ENCODE measurements around the gene TSPAN11. TPM values are rescaled to one million over a fixed set of nuclear protein-coding genes. Genes with fewer than 3 reads are reported as not detected.

Gene TSPAN11
- total and polyA plus RNA-seq, 2 of the 8 experiments (the other 6 are each of a cell fraction or from before 2014, with no cell fraction given), result 3.9 to 8.2 TPM

GRCh38 chr12:31019976-31020375, 93.4 kb downstream of the TSPAN11 start:
- H4K20me1 ChIP-seq (replicated peaks in 1 of 2; ENCODE audit: control insufficient read depth in 1 of 2, insufficient read depth in 2 of 2, low read length in 2 of 2), result peaks cover 0 to 2% of the 10 kb centered on the region in 2 experiments
- no peak overlapping the region for H2AFZ ChIP-seq (ENCODE audit: low read length)
- TF ChIP-seq SP1 (IDR thresholded peaks at IDR 0.05; ENCODE audit: low read depth, low read length) (no peak), CEBPB (IDR thresholded peaks at IDR 0.05; ENCODE audit: low read depth, low read length) (no peak), RFX5 (IDR thresholded peaks at IDR 0.05; ENCODE audit: borderline replicate concordance, low read depth, low read length) (no peak), MAFK (IDR thresholded peaks at IDR 0.05; ENCODE audit: low read depth, low read length) (no peak), CBX5 (IDR thresholded peaks at IDR 0.05; ENCODE audit: low read depth, low read length) (no peak), SP2 (IDR thresholded peaks at IDR 0.05; ENCODE audit: low read length) (no peak), NANOG (IDR thresholded peaks at IDR 0.05; ENCODE audit: insufficient read depth, low read depth, low read length, poor library complexity, severe bottlenecking) (no peak), ATF3 (IDR thresholded peaks at IDR 0.05; ENCODE audit: insufficient read depth, low read depth, low read length) (no peak), SIX5 (IDR thresholded peaks at IDR 0.05; ENCODE audit: low read depth, low read length) (no peak), YY1 (IDR thresholded peaks at IDR 0.05; ENCODE audit: low read depth, low read length) (no peak), SUZ12 (IDR thresholded peaks at IDR 0.05; ENCODE audit: low read length) (no peak), E2F6 (IDR thresholded peaks at IDR 0.05) (no peak), JUN (IDR thresholded peaks at IDR 0.05; ENCODE audit: low read depth, low read length) (no peak), POLR2AphosphoS5 (IDR thresholded peaks at IDR 0.05; ENCODE audit: low read depth, low read length) (no peak), CHD1 (IDR thresholded peaks at IDR 0.05; ENCODE audit: low read depth, low read length) (no peak)

More at GRCh38 chr12:31019976-31020375, 93.4 kb downstream of the TSPAN11 start:
- Histone ChIP-seq H3K4me2 (ENCODE audit: insufficient read depth in 1 of 2, low read depth in 2 of 2, low read length in 2 of 2) (no peak overlapping the region), H3K27me3 (replicated peaks in 1 of 4; ENCODE audit: control insufficient read depth in 3 of 4, extremely low read depth in 1 of 4, insufficient read depth in 3 of 4, low read length in 3 of 4) (no peaks in the 10 kb centered on the region), H2AK5ac (ENCODE audit: low read depth, low read length) (no peak overlapping the region), H3K4me1 (replicated peaks in 1 of 4; ENCODE audit: control insufficient read depth in 3 of 4, insufficient read depth in 4 of 4, low read length in 3 of 4) (no peaks in the 10 kb centered on the region), H3K36me3 (ENCODE audit: control insufficient read depth in 2 of 4, insufficient read depth in 4 of 4, low read length in 3 of 4) (no peaks in the 10 kb centered on the region; a peak in 1 of 8 replicates), H3K9me3 (ENCODE audit: insufficient read depth in 2 of 2, low read depth in 1 of 2, low read length in 1 of 2) (no peaks in the 10 kb centered on the region), H2BK12ac (ENCODE audit: low read depth, low read length) (no peak overlapping the region), H2BK15ac (ENCODE audit: low read length) (no peak overlapping the region), H2BK20ac (ENCODE audit: low read length) (no peak overlapping the region), H3K14ac (ENCODE audit: insufficient read length) (no peak overlapping the region), H3K23ac (ENCODE audit: insufficient read length) (no peak overlapping the region), H3K9ac (replicated peaks in 1 of 4; ENCODE audit: extremely low read depth in 1 of 4, low read depth in 3 of 4, low read length in 3 of 4) (no peak overlapping the region), H4K91ac (replicated peaks; ENCODE audit: insufficient read length, low read length) (no peak overlapping the region), H3K56ac (replicated peaks; ENCODE audit: insufficient read length, low read depth, low read length) (no peak overlapping the region), H3K79me1 (ENCODE audit: low read depth, low read length) (no peaks in the 10 kb centered on the region), H2BK5ac (ENCODE audit: low read depth, low read length) (no peak overlapping the region), H3K4me3 (ENCODE audit: extremely low read depth in 1 of 4, insufficient read depth in 2 of 4, low read depth in 3 of 4, low read length in 4 of 4) (no peak overlapping the region), H3K23me2 (ENCODE audit: low read depth, low read length) (peaks cover 3% of the 10 kb centered on the region; the same call in 1 of the 2 replicates), H3K4ac (replicated peaks; ENCODE audit: insufficient read length, low read depth, low read length) (no peak overlapping the region), H4K5ac (ENCODE audit: insufficient read length, low read depth, low read length) (no peak overlapping the region), H3K27ac (ENCODE audit: low read depth, low read length) (no peak overlapping the region), H4K8ac (ENCODE audit: extremely low read depth, insufficient read depth, low read length) (no peak overlapping the region), H3K79me2 (ENCODE audit: control insufficient read depth in 1 of 2, insufficient read depth in 2 of 2, low read length in 2 of 2) (no peaks in the 10 kb centered on the region), H2BK120ac (replicated peaks; ENCODE audit: low read depth, low read length) (no peak overlapping the region), H3K18ac (ENCODE audit: extremely low read depth, low read length) (no peak overlapping the region)
- DNase-seq (ENCODE audit: low read depth in 1 of 2, low spot score in 2 of 2), result no peak
- no peak for FAIRE-seq
- WGBS, 2 experiments (ENCODE audit: extremely low coverage in 1 of 2, insufficient coverage in 1 of 2, insufficient read length in 1 of 2, insufficient replicate concordance in 2 of 2, low coverage in 1 of 2, low lambda C conversion rate in 2 of 2, missing lambda C conversion rate in 1 of 2), result 84% methylated on average over 14 of the region's 14 CpGs; no CpG with 5 or more reads in 1 of the 2 experiments
- POLR2A ChIA-PET (ENCODE audit: partially characterized antibody), result interaction anchor here (1.0 kb wide), 1 partner anchor 10 kb away, joined by 3 read pairs; no protein-coding TSS in a partner anchor
- CTCF ChIA-PET (ENCODE audit: partially characterized antibody), result interaction anchor here (1.5 kb wide), 1 partner anchor 10 kb away, joined by 3 read pairs; no protein-coding TSS in a partner anchor

Data from H1 (cell line).